Esophagus muscularis mucosa (tissue), 4 donors: ENCODE measurements around the gene IER2. TPM values are rescaled to one million over a fixed set of nuclear protein-coding genes. Genes with fewer than 3 reads are reported as not detected.
"Not testable (repeated sequence)": the region's sequence is repeated elsewhere in the genome, so short reads cannot be mapped to it uniquely, and the experiment has no call there.

Experiments used
- DNase-seq: peaks from one replicate; pipeline ENCODE4 v3.0.0-alpha.2; 2017; ENCODE audit errors: extremely low spot score
- H3K27ac ChIP-seq, 4 donors: fragments of 200-600 bp; sonication (generic); replicated peaks in 1 of 4; 1 replicate in 3 of 4; 2 replicates in 1 of 4; pipeline ENCODE4 v1.5.1; 2016 to 2019; ENCODE audit warnings: mild to moderate bottlenecking in 1 of 4
- H3K27me3 ChIP-seq, 4 donors: fragments of 200-600 bp; sonication (generic); one replicate each; pipeline versions ENCODE4 v1.5.1 to v1.6.0; 2016 to 2019
- H3K36me3 ChIP-seq, 4 donors: fragments of 200-600 bp; sonication (generic); one replicate each; pipeline ENCODE4 v1.5.1; 2016 to 2019
- H3K4me1 ChIP-seq, 4 donors: fragments of 200-600 bp; sonication (generic); one replicate each; pipeline ENCODE4 v1.5.1; 2016 to 2019
- H3K4me3 ChIP-seq, 4 donors: fragments of 200-600 bp; sonication (generic); 1 replicate in 2 of 4; 2 replicates in 2 of 4; pipeline ENCODE4 v1.5.1; 2016 to 2019; ENCODE audit warnings: mild to moderate bottlenecking in 4 of 4, moderate library complexity in 1 of 4
- H3K9me3 ChIP-seq, 4 donors: fragments of 200-600 bp; sonication (generic); 1 replicate in 3 of 4; 2 replicates in 1 of 4; pipeline ENCODE4 v1.5.1; 2016 to 2019
- EP300 ChIP-seq: sonication (generic); formaldehyde crosslinking; IDR thresholded peaks from one replicate; pipeline ENCODE4 v1.6.1; 2017; ENCODE audit warnings: antibody characterized with exemption
- POLR2A ChIP-seq: fragments of 450-650 bp; IDR thresholded peaks from one replicate; pipeline ENCODE4 v1.6.1; 2017; ENCODE audit warnings: antibody characterized with exemption, moderate library complexity, mild to moderate bottlenecking, low read depth
- POLR2AphosphoS5 ChIP-seq, 2 donors: sonication (generic); formaldehyde crosslinking; IDR thresholded peaks; one replicate each; pipeline ENCODE4 v1.6.1; 2017; ENCODE audit warnings: antibody characterized with exemption in 2 of 2
- WGBS: methylation state at CpG from one replicate; pipeline ENCODE4 v1.1.5; 2018; 5-methylcytosine and 5-hydroxymethylcytosine counted together
- intact Hi-C: fragments of 100-400 bp; cut with DNase I; formaldehyde crosslinking; loops from one replicate; pipeline ENCODE4 v1.15.1; 2023
- total RNA-seq, 4 donors: library from RNA; depleted of rRNA; stranded (reverse); fragments of >200 nt; gene quantifications; one replicate each; pipeline versions ENCODE4 v1.1.0 to v1.2.1, GENCODE V29; 2016
- TF ChIP-seq, protein P1 (sequence below), 3 experiments: fragments of 200-600 bp in 2 of 3; fragments of 450-650 bp in 1 of 3; sonication (generic) in 2 of 3; IDR thresholded peaks; one replicate each; pipeline ENCODE4 v1.5.1; 2017 to 2019; ENCODE audit warnings: antibody characterized with exemption in 3 of 3, mild to moderate bottlenecking in 2 of 3, moderate library complexity in 1 of 3

Gene IER2
- total RNA-seq, 4 donors from 2014 or later = 29.1 to 144 (median 62.3) TPM

DNA sequence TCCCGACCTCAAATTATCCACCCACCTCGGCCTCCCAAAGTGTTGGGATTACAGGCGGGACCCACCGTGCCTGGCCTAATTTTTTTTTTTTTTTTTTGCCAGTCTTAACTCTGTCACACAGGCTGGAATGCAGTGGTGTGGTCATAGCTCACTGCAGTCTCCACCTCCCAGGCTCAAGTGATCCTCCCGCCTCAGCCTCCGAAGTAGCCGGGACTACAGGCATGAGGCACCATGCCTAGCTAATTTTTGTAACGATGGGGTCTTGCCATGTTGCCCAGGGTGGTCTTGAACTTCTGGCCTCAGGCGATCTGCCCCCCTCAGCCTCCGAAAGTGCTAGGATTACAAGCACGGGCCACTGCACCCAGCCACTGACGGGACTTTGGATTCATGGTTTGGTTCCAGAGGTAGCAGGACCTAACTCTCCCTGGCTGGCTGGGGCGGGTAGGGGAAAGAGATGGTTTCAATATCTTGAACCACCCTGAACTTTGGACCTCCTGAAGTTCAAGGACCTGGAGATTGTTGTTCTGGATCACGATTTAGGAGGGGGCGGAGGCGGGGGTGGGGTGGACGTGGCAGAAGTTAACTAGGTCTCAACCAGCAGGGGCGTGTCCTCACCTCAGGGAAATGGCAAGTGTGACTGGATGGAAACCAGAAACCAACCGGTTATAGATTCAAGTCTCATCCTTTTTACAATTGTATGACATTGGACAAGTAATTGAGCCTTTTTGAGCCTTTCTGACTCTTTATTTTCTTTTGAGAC lies 40.8 kb downstream of the IER2 start:
- intact Hi-C loops = no loop called here
- no peak for TF ChIP-seq POLR2A
- TF ChIP-seq EP300 = no peak
- no peak for TF ChIP-seq POLR2AphosphoS5 (IDR thresholded peaks at IDR 0.05)
- TF ChIP-seq, protein P1, sequence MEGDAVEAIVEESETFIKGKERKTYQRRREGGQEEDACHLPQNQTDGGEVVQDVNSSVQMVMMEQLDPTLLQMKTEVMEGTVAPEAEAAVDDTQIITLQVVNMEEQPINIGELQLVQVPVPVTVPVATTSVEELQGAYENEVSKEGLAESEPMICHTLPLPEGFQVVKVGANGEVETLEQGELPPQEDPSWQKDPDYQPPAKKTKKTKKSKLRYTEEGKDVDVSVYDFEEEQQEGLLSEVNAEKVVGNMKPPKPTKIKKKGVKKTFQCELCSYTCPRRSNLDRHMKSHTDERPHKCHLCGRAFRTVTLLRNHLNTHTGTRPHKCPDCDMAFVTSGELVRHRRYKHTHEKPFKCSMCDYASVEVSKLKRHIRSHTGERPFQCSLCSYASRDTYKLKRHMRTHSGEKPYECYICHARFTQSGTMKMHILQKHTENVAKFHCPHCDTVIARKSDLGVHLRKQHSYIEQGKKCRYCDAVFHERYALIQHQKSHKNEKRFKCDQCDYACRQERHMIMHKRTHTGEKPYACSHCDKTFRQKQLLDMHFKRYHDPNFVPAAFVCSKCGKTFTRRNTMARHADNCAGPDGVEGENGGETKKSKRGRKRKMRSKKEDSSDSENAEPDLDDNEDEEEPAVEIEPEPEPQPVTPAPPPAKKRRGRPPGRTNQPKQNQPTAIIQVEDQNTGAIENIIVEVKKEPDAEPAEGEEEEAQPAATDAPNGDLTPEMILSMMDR (IDR thresholded peaks at IDR 0.05) = no peak

DNA sequence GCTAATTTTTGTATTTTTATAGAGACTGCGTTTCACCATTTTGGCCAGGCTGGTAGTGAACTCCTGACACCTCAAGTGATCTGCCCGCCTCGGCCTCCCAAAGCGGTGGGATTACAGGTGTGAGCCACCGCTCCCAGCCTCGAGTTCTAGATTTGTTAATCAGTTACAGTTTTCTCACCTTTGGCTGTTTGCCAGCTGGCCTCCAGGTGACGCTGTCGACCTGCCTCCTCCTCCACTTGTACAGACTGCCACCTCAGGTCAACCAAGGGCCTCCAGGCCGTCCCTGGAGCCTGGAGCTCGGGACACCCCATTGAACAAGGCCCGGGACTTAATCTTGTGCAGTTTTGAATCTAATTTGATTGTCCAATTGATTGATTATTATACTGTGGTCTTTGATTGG lies 45.5 kb downstream of the IER2 start:
- Histone ChIP-seq H3K9me3 (no peaks in the 10 kb centered on the region), H3K27ac (no peak overlapping the region), H3K36me3 (no peaks in the 10 kb centered on the region), H3K4me3 (no peak overlapping the region), H3K27me3 (no peaks in the 10 kb centered on the region), H3K4me1 (peaks cover 0 to 3% (median 0%) of the 10 kb centered on the region in 4 donors)
- intact Hi-C loops = loop anchor here (2.0 kb wide), 1 partner anchor 67 kb away; no protein-coding TSS in a partner anchor
- WGBS = 83% methylated on average over 11 of the region's 11 CpGs
- no peak for DNase-seq
- TF ChIP-seq, protein P1 (IDR thresholded peaks at IDR 0.05) = no peak
- no peak for TF ChIP-seq POLR2A

More for the DNA sequence above, 40.8 kb downstream of the IER2 start:
- WGBS = 89% methylated on average over 9 of the region's 19 CpGs
- Histone ChIP-seq H3K36me3 (no peaks in the 10 kb centered on the region), H3K4me3 (no peak overlapping the region), H3K27ac (no peak overlapping the region), H3K27me3 (no peaks in the 10 kb centered on the region), H3K4me1 (peaks cover 0 to 3% (median 0%) of the 10 kb centered on the region in 4 donors), H3K9me3 (no peaks in the 10 kb centered on the region)
- no peak for DNase-seq

DNA sequence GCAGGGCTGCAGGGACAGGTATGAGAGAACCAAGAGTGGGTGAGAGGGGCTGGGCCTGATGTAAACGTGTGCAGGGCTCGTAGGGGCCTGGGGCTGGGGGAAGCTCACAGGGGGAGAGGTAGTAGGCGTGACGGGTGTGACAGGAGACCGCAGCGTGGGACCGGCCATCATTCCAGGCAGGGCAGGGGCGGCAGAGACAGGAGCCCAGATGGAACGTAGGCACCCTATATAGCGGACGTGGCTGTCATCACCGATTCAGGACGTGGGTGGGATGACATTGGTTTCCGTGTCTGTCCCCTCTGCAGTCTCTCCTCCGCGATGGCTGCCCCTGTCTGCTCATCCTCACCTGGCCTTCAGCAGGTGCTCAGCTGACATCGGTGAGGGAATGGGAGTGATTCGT lies 48.4 kb downstream of the IER2 start:
- 90% methylated on average over 18 of the region's 18 CpGs for WGBS
- TF ChIP-seq, protein P1 (IDR thresholded peaks at IDR 0.05) = no peak
- TF ChIP-seq POLR2AphosphoS5 (IDR thresholded peaks at IDR 0.05) (no peak), POLR2A (no peak), EP300 (no peak)
- Histone ChIP-seq H3K4me3 (no peak overlapping the region), H3K36me3 (no peaks in the 10 kb centered on the region), H3K4me1 (peaks cover 0 to 3% (median 0%) of the 10 kb centered on the region in 4 donors), H3K27ac (no peak overlapping the region), H3K9me3 (no peaks in the 10 kb centered on the region), H3K27me3 (no peaks in the 10 kb centered on the region)
- no peak for DNase-seq
- intact Hi-C loops = no loop called here

DNA sequence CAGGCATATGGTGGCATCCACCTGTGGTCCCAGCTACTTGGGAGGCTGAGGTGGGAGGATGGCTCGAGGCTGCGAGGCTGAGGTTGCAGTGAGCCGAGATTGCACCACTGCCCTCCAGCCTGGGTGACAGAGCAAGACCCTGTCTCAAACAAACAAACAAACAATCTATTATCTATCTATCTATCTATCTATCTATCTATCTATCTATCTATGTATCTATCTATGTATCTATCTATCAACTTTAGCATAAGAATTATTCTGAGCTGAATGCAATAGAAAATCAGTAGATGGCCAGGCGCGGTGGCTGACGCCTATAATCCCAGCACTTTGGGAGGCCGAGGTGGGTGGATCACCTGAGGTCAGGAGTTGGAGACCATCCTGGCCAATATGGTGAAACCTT lies 51.9 kb downstream of the IER2 start:
- H3K4me3 ChIP-seq, H3K36me3 ChIP-seq, H3K27me3 ChIP-seq, H3K27ac ChIP-seq, intact Hi-C loops, H3K9me3 ChIP-seq, DNase-seq, H3K4me1 ChIP-seq: not testable (repeated sequence)
- 94% methylated on average over 7 of the region's 7 CpGs for WGBS

Other genes with a start within 250 kb of the IER2 start
- gene SYCE2, start 231.1 kb upstream of the IER2 start, total RNA-seq = under 1 TPM in 1 of 4 donors, not detected in 3; 0.97 TPM
- 10 to 100 TPM; 21.6 to 49.2 (median 35.8) TPM for gene FARSA, start 216.7 kb upstream of the IER2 start, total RNA-seq
- 100 to 1,000 TPM; 200 to 300 (median 270) TPM for gene CALR, start 211.8 kb upstream of the IER2 start, total RNA-seq
- 100 to 1,000 TPM; 138 to 218 (median 181) TPM for gene RAD23A, start 204.5 kb upstream of the IER2 start, total RNA-seq
- gene GADD45GIP1, start 193.2 kb upstream of the IER2 start, total RNA-seq = 10 to 100 TPM; 33.0 to 60.1 (median 49.3) TPM
- under 1 TPM in 3 of 4 donors, not detected in 1; 0.19 to 0.83 (median 0.29) TPM for gene DAND5, start 180.8 kb upstream of the IER2 start, total RNA-seq
- gene NFIX, start 154.9 kb upstream of the IER2 start, total RNA-seq = 100 to 1,000 TPM in 1 of 4 donors, 10 to 100 TPM in 3; 56.0 to 154 (median 79.4) TPM
- 10 to 100 TPM; 11.9 to 20.2 (median 17.0) TPM for gene LYL1, start 47.6 kb upstream of the IER2 start, total RNA-seq
- gene TRMT1, start 33.7 kb upstream of the IER2 start, total RNA-seq = 10 to 100 TPM; 21.4 to 27.6 (median 26.9) TPM
- 10 to 100 TPM; 24.5 to 61.6 (median 29.6) TPM for gene NACC1, start 32.1 kb upstream of the IER2 start, total RNA-seq
- gene STX10, start within 50 bp of the IER2 start, total RNA-seq = 10 to 100 TPM; 50.2 to 62.6 (median 56.6) TPM